ENCODE results near the gene CSTPP1.

The CSTPP1 gene

GRCh38 chr11:47021965-47022364, 85.4 kb downstream of the CSTPP1 start:
- no peaks in the 10 kb centered on the region for H3K9me3 ChIP-seq (ENCODE audit: insufficient read depth, low read length, severe bottlenecking)
- H3K4me3 ChIP-seq (ENCODE audit: low read depth in 1 of 2, low read length in 2 of 2) = no peak overlapping the region
- no peaks in the 10 kb centered on the region for H3K27me3 ChIP-seq (ENCODE audit: insufficient read depth, low read length, poor library complexity)
- no peak overlapping the region for H2AFZ ChIP-seq (ENCODE audit: low read depth, low read length)
- no peaks in the 10 kb centered on the region for H3K4me1 ChIP-seq (ENCODE audit: insufficient read depth, low read length)
- H3K4me2 ChIP-seq (ENCODE audit: insufficient read depth, low read length) = no peak overlapping the region
- no peaks in the 10 kb centered on the region for H3K36me3 ChIP-seq (ENCODE audit: insufficient read depth, low read length)
- DNase-seq (no peak), ATAC-seq (ENCODE audit: insufficient read depth, low read depth) (no peak)
- H4K20me1 ChIP-seq (ENCODE audit: insufficient read depth, low read length) = no peaks in the 10 kb centered on the region
- no peaks in the 10 kb centered on the region for H3K79me2 ChIP-seq (ENCODE audit: insufficient read depth, low read length)
- TF ChIP-seq CTCF (IDR thresholded peaks at IDR 0.05; ENCODE audit: borderline replicate concordance, extremely low read depth, low read length, poor library complexity, severe bottlenecking) (no peak), EZH2 (IDR thresholded peaks at IDR 0.05; ENCODE audit: borderline replicate concordance, low read depth, low read length, severe bottlenecking) (no peak)
- H3K27ac ChIP-seq (ENCODE audit: low read length) = no peak overlapping the region
- H3K9ac ChIP-seq (ENCODE audit: low read depth, low read length) = no peak overlapping the region

- ATAC-seq (ENCODE audit: insufficient read depth, low read depth) (no peak), DNase-seq (no peak)
- Histone ChIP-seq H2AFZ (ENCODE audit: low read depth, low read length) (no peak overlapping the region), H3K36me3 (ENCODE audit: insufficient read depth, low read length) (no peaks in the 10 kb centered on the region), H4K20me1 (ENCODE audit: insufficient read depth, low read length) (no peaks in the 10 kb centered on the region), H3K9ac (ENCODE audit: low read depth, low read length) (no peak overlapping the region), H3K27ac (ENCODE audit: low read length) (no peak overlapping the region), H3K79me2 (ENCODE audit: insufficient read depth, low read length) (no peaks in the 10 kb centered on the region), H3K27me3 (ENCODE audit: insufficient read depth, low read length, poor library complexity) (no peaks in the 10 kb centered on the region), H3K9me3 (ENCODE audit: insufficient read depth, low read length, severe bottlenecking) (no peaks in the 10 kb centered on the region), H3K4me3 (ENCODE audit: low read depth in 1 of 2, low read length in 2 of 2) (no peak overlapping the region), H3K4me2 (ENCODE audit: insufficient read depth, low read length) (no peak overlapping the region), H3K4me1 (ENCODE audit: insufficient read depth, low read length) (no peaks in the 10 kb centered on the region)
- no peak for TF ChIP-seq EZH2 (IDR thresholded peaks at IDR 0.05; ENCODE audit: borderline replicate concordance, low read depth, low read length, severe bottlenecking)
- TF ChIP-seq CTCF (IDR thresholded peaks at IDR 0.05; ENCODE audit: borderline replicate concordance, extremely low read depth, low read length, poor library complexity, severe bottlenecking) = no peak
These were observed 91.9 kb downstream of the CSTPP1 start for GRCh38 chr11:47028195-47029093.

- TF ChIP-seq CTCF (IDR thresholded peaks at IDR 0.05; ENCODE audit: borderline replicate concordance, extremely low read depth, low read length, poor library complexity, severe bottlenecking) = no peak
- TF ChIP-seq EZH2 (IDR thresholded peaks at IDR 0.05; ENCODE audit: borderline replicate concordance, low read depth, low read length, severe bottlenecking) = no peak
- Histone ChIP-seq H3K4me2 (ENCODE audit: insufficient read depth, low read length) (no peak overlapping the region), H3K27ac (ENCODE audit: low read length) (no peak overlapping the region), H3K79me2 (ENCODE audit: insufficient read depth, low read length) (no peaks in the 10 kb centered on the region), H3K9me3 (ENCODE audit: insufficient read depth, low read length, severe bottlenecking) (no peaks in the 10 kb centered on the region), H3K27me3 (ENCODE audit: insufficient read depth, low read length, poor library complexity) (no peaks in the 10 kb centered on the region), H4K20me1 (ENCODE audit: insufficient read depth, low read length) (no peaks in the 10 kb centered on the region), H2AFZ (ENCODE audit: low read depth, low read length) (no peak overlapping the region), H3K9ac (ENCODE audit: low read depth, low read length) (no peak overlapping the region), H3K4me1 (ENCODE audit: insufficient read depth, low read length) (no peaks in the 10 kb centered on the region), H3K36me3 (ENCODE audit: insufficient read depth, low read length) (no peaks in the 10 kb centered on the region), H3K4me3 (ENCODE audit: low read depth in 1 of 2, low read length in 2 of 2) (no peak overlapping the region)
- DNase-seq = no peak
- ATAC-seq (ENCODE audit: insufficient read depth, low read depth) = no peak
These were observed 96.9 kb downstream of the CSTPP1 start for GRCh38 chr11:47033439-47033838.

All from DND-41 (cell line).